ENCODE data around the gene FILIP1L.

FILIP1L gene

GRCh38 chr3:99882436-99883137, 231.7 kb downstream of the FILIP1L start:
- DNase-seq = no peak
- no peak for TF ChIP-seq CTCF (IDR thresholded peaks at IDR 0.05)
- Mint-ChIP-seq H3K4me3 (no peak overlapping the region), H3K36me3 (ENCODE audit: low read depth) (peaks cover 10% of the 10 kb centered on the region), H3K27ac (no peak overlapping the region), H3K4me1 (peaks cover 19% of the 10 kb centered on the region), H3K9me3 (no peaks in the 10 kb centered on the region), H3K27me3 (ENCODE audit: low read depth, poor library complexity) (no peaks in the 10 kb centered on the region)

- H3K4me3 Mint-ChIP-seq = no peak overlapping the region
- H3K9me3 Mint-ChIP-seq = no peaks in the 10 kb centered on the region
- peak overlapping the region; percentile 77 for H3K27ac Mint-ChIP-seq
- H3K36me3 Mint-ChIP-seq (ENCODE audit: low read depth) = peaks cover 3% of the 10 kb centered on the region
- H3K4me1 Mint-ChIP-seq = peaks cover 34% of the 10 kb centered on the region
- H3K27me3 Mint-ChIP-seq (ENCODE audit: low read depth, poor library complexity) = no peaks in the 10 kb centered on the region
- DNase-seq = no peak
- TF ChIP-seq CTCF (IDR thresholded peaks at IDR 0.05) = no peak
Measured at GRCh38 chr3:99881121-99881524, 233.2 kb downstream of the FILIP1L start.

GRCh38 chr3:99879275-99879674, 235.0 kb downstream of the FILIP1L start:
- TF ChIP-seq CTCF (IDR thresholded peaks at IDR 0.05) = no peak
- no peak for DNase-seq
- Mint-ChIP-seq H3K4me1 (peaks cover 30% of the 10 kb centered on the region), H3K4me3 (no peak overlapping the region), H3K27ac (no peak overlapping the region), H3K36me3 (ENCODE audit: low read depth) (no peaks in the 10 kb centered on the region), H3K9me3 (no peaks in the 10 kb centered on the region), H3K27me3 (ENCODE audit: low read depth, poor library complexity) (no peaks in the 10 kb centered on the region)

- H3K4me1 Mint-ChIP-seq = peaks cover 39% of the 10 kb centered on the region
- no peaks in the 10 kb centered on the region for H3K36me3 Mint-ChIP-seq (ENCODE audit: low read depth)
- no peak for TF ChIP-seq CTCF (IDR thresholded peaks at IDR 0.05)
- H3K27me3 Mint-ChIP-seq (ENCODE audit: low read depth, poor library complexity) = no peaks in the 10 kb centered on the region
- DNase-seq = no peak
- H3K4me3 Mint-ChIP-seq = no peak overlapping the region
- H3K27ac Mint-ChIP-seq = no peak overlapping the region
- H3K9me3 Mint-ChIP-seq = no peaks in the 10 kb centered on the region
Measured at GRCh38 chr3:99878005-99878404, 236.3 kb downstream of the FILIP1L start.

GRCh38 chr3:99877031-99877579, 237.2 kb downstream of the FILIP1L start:
- no peak for DNase-seq
- TF ChIP-seq CTCF (IDR thresholded peaks at IDR 0.05) = no peak
- no peaks in the 10 kb centered on the region for H3K27me3 Mint-ChIP-seq (ENCODE audit: low read depth, poor library complexity)
- H3K27ac Mint-ChIP-seq = no peak overlapping the region
- H3K4me1 Mint-ChIP-seq = peaks cover 47% of the 10 kb centered on the region
- H3K36me3 Mint-ChIP-seq (ENCODE audit: low read depth) = no peaks in the 10 kb centered on the region
- H3K4me3 Mint-ChIP-seq = peak overlapping the region; percentile 83
- H3K9me3 Mint-ChIP-seq = no peaks in the 10 kb centered on the region

Data from nephron progenitor cell (in vitro differentiated cells).